ENCODE measurements around the gene PNMA3.
"Not testable (repeated sequence)": the region's sequence is repeated elsewhere in the genome, so short reads cannot be mapped to it uniquely, and the experiment has no call there.

PNMA3 gene

DNA sequence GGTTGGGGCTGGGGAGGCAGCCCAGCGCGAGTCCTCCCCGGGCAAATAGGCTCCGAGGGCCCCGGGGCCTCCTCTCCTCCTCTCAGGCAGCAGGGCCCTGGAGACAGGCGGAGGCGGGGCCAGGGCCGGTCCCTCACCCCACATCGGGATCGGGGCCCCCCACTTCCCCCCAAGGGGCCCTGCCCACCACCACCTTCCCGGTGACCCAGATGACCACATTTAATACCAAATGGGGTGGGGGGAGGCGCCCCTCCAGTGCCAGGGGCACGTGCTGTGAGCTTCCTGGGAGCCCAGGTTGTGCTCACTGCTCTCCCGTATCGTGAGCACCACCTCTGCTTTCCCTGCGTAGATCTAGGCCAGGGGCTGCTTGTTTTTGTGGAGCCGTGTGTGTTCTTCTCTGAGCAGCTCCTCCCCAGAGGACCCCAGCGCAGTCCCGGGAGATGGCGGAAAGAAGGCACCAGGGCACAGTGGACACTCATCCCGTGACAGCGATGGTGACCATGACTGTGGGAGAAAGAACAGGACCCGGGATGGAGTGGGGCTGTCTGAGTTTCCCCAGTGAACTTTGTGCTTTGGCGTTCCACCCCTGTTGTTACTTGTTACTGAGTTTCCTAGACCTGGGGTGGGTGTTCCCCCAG lies 18.1 kb downstream of the PNMA3 start:
- DNase-seq (ENCODE audit: low spot score), result no peak

DNA sequence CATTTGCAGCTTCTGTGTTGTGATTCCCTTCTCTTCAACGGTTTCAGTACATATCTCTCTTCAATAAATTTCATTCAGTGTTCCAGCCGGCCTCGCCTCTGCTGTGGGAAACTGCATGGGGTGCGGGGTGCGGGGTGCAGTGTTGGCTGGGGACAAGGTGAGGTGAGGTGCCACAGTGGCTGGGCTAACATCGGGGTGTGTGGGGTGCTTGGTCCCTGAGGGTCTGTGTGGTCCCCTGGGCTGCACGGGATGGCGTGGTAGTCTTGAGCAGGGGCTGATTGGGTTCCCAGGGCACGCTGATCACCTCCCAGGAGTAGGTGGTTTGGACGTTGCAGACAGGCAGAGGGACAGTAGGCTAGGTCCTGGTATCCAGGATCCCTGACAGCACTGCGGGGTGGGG lies 18.7 kb downstream of the PNMA3 start:
- no peak for DNase-seq (ENCODE audit: low spot score)

DNA sequence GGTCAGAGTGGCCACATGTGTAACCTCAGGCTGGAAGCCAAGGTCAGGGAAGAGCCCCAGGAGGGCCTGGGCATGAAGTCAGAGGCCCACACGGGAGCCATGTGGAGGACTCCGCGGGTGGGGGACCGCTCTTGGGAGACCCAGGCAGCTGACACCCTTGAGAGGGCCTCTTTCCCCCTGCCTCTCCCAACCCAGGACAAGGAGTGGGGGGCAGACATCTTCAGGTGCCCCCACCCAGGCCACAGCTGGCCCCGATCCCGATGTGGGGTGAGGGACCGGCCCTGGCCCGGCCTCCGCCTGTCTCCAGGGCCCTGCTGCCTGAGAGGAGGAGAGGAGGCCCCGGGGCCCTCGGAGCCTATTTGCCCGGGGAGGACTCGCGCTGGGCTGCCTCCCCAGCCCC lies 19.1 kb downstream of the PNMA3 start:
- DNase-seq (ENCODE audit: low spot score), result no peak

DNA sequence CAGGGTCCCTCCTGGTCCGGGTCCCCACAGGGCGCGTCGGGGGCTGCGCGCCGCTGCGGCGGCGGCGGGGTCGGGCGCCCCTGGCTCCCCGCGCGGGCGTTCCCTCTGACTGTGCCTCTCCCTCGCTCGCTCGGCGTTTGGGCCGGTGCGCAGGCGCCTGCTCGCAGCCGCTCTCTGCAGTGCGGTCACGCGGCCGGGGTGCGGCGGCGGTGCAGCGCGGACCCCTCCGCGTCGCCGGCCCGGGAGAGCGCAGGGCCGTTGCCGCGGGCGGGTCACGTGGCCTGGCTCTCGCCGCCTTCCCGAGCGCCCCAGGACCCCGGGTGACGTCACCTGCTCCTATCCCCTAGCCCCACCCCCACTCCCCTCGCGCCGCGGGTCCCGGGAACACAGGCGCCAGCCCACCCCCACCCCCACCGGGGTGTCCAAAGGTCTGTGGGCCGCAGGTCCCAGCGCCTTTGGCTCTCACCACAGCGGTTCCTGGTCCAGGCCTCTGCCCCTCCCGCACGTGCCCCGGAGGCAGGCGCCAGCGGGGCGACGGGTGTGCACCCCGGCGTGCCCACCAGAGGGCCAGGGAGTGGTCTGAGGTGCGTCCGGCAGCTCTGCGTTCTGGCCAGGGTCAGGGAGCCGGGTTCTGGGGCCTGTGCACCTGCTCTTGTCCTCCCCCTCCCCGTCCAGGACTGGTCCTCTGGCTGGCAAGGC lies 21.3 kb downstream of the PNMA3 start:
- not testable (repeated sequence) for DNase-seq (ENCODE audit: low spot score)

DNA sequence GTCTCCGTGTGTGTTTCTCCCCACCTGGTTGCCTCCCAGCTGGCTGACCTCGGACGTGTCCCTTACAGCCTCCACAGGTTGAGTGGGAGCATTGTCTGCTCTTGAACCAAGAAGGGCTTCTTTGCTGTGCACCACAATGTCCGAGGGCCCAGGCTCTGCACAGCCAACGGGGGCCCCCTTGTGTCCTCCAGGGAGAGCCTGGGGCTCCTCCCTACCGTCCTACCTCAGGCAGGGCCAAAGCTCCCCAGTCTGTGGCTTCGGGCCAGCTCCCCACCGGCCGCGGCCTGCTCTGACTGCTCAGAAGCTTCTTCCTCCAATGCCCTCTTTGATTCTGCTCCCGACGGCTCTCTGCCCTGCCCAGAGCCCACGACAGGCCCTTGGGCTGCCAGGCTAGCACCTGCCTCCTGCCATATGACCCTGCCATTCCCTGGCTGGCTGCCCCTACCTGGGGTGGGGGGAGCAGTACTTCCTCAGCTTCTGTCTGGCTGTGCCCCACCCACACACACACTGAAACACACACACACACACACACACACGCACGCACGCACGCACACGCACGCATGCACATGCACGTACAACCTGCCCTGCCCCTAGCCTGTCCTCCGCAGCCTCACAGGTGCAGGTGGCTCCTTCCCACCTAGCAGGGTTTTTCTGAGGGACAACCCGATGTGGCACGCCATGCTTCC lies 27.1 kb downstream of the PNMA3 start:
- not testable (repeated sequence) for DNase-seq (ENCODE audit: low spot score)

DNA sequence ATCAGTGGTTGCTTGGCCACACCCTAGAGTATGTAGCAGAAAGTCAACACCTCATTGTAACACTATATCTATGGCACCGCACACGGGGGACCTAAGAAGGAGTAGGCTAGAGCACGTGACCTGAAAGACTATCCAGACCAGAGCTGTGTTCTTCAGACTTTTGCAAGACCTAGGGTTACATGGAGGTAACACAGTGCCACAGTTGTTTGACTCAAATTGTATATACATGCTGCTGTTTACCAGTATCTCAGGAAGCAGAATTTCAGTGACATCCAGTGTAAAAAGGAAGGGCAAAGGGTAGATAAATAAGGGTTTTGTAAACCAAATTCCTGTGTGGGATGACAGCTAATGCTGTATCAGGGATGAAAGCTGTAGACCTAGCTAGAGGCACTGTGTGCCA lies 46.1 kb downstream of the PNMA3 start:
- DNase-seq (ENCODE audit: low spot score), result no peak

DNA sequence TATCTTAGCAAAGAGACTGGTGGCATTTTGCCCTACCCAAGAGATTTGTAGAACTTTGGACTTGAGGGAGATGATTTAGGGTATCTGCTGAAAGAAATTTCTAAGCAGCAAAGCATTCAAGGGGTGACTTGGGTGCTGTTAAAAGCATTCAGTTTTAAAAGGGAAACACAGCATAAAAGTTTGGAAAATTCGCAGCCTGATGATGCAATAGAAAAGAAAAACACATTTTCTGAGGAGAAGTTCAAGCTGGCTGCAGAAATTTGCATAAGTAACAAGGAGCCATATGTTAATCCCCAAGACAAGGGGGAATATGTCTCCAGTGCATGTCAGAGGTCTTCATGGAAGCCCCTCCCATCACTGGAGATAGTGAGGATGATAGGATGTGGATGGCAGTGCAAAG lies 48.7 kb downstream of the PNMA3 start:
- DNase-seq (ENCODE audit: low spot score), result not testable (repeated sequence)

DNA sequence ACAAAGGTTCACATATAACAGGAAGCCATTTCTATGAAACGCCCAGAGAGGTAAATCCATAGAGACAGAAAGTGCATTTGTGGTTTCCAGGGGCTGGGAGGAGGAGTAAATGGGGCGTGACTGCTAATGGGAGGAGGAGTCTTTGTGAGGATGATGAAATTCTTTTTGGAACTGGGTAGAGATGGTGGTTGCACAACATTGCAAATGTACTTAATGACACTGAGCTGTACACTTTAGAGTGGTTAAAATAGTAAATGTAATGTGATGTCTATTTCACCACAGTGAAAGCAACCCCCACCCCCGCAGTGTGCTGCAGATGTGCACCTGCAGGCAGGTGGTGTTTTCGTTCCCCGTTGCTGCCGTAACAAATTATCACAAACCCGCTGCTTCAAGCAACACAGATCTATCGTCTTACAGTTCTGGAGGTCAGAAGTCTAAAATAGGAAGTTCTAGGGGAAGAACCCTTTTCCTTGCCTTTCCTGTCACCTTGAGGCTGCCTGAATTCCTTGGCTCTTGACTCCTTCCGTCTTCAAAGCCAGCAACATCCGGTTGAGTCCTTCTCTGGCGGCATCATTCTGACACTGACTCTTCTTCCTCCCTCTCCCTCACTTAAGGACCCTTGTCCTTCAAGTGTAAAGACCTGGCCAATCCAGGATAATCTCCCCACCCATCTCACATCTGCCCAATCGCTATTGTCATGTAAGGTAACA lies 50.0 kb downstream of the PNMA3 start:
- DNase-seq (ENCODE audit: low spot score), result not testable (repeated sequence)
